HTERT RPE-1 (cell line): ENCODE measurements around the gene AKR1C8.
"Not testable (repeated sequence)": the region's sequence is repeated elsewhere in the genome, so short reads cannot be mapped to it uniquely, and the experiment has no call there.

Experiments
- in situ Hi-C: fragments of 300-500 bp; cut with MboI; formaldehyde crosslinking; loops from 4 replicates; pipeline ENCODE4 v1.14.3; 2020; ENCODE audit warnings: low sequenced_read_pairs

AKR1C8 gene

DNA sequence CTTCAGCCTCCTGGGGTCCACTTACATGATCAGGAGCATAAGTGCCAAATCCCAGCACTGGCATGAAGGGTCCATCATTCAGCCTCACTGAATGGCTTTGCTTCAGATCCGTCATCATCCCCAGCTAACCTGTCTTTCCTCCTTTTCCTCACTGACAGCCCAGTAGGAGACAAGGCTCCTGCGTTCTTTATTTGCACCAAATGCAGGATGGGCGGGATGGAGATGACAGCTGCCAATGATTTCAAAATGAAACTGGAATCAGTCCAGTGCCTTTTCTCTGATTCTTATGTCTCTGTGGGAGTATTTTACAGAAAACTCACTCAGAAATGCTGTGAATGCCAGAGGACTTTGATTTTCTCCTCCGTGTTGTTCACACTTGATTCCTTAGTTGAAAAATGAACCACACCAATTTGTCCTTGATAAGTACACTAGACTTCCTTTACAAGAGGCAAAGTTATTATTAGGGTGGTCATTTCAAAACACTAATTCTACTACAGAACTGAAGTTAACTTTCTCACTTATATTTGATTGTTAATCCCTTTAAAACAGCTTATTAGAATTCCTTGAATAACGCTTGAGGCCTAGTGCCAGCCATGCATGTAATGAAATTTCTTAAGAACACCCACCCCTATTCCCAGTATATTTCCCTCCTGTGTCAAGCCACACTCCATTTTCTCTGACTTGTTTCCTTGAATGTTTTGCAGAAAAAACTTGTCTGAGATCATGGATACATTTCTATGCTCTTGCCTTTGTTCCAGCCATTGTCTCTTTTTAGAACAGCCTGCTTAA is at the start of gene AKR1C8:
Gene AKR1C8 (minus strand): TSS at position 164 of the 789 bp plus-strand sequence. CDS start 46 bp downstream, at position 118.
- in situ Hi-C loops = no loop called here

DNA sequence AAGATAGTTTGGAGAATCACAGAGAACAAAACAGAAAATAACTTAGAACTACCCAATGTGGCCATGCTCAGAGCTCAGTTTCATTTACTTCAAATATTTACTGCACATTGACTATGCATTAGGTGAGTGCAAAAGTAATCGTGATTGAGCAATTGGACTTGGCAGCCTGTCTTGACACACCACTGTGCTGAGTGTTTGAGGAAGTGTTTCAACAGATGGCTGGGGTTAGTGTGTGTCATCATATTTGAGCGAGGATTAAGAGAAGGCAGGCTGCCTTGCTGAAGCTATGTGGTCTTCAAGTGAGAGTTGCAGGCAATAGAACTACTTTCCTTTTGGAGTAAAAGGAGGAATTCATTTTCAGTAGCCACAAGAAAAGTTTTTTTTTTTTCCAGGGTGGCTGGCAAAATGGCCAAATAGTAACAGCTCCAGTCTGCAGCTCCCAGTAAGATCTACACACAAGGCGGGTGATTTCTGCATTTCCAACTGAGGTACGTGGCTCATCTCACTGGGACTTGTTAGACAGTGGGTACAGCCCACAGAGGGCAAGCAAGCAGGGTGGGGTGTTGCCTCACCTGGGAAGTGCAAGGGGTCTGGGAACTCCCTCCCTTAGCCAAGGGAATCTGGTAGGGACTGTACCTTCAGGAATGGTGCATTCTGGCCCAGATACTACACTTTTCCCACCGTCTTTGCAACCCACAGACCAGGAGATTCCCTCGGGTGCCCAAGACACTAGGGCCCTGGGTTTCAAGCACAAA is 49.3 kb upstream of the AKR1C8 start:
- in situ Hi-C loops = no loop called here

DNA sequence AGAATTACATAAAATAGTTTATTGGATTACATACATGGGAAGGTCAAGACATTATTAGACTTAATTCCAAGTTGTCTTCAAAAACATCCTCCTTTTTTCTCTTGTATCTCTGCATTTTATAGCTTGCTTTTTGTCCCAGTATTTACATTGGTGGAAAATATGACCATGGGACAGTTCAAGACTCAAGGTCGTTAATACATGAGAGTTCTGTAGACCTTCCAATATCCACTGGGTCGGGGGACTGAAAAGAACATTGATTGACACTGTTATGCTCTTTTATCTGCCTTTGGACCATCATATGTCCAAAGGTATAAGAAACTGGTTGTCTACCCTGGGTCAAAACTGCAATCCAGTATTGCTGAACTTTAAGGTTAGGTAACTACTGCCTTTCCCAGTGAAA is 48.4 kb upstream of the AKR1C8 start:
- in situ Hi-C loops = no loop called here

DNA sequence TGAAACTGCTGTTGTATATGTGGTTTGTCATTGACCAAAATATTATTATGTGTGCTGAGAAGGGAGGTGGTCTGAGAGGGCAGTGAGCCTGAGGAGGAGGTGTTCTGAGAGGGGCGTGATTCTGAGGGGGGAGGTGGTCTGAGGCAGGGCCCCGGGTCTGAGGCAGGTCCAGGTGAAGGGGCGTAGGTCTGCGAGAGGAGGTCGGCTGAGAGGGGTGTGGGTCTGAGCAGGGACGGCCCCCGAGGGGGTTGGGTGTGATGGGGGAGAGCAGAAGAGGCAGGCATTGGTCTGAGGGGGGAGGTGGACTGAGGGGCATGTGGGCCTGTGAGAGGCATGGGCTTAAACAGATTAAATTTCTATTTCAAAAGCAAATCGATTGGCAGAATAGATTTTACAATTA is 44.1 kb upstream of the AKR1C8 start:
- in situ Hi-C loops = no loop called here

DNA sequence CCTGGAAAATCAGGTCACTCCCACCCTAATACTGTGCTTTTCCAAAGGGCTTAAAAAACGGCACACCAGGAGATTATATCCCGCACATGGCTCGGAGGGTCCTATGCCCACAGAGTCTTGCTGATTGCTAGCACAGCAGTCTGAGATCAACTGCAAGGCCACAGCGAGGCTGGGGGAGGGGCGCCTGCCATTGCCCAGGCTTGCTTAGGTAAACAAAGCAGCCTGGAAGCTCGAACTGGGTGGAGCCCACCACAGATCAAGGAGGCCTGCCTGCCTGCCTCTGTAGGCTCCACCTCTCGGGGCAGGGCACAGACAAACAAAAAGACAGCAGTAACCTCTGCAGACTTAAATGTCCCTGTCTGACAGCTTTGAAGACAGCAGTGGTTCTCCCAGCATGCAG is 38.0 kb upstream of the AKR1C8 start:
- in situ Hi-C loops = not testable (repeated sequence)

DNA sequence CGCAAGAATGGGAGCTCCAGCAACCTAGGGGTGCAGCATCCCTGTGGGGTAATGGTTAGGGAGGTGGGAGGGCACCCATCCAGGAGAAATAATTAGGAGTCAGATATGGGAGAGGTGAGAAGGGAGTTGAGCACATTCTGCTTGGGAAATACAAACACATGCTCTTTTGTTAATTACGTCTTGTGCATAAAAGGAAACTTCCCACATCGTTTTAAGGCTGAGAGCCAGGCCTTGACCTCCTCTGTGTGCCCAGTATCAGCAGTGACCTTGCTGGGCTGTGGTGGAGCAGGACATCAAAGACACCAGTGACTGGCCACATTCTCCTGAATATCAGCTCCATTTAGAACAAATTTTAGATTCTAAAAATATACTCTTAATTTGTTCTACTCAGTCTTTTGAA is 34.3 kb upstream of the AKR1C8 start:
- in situ Hi-C loops = no loop called here

DNA sequence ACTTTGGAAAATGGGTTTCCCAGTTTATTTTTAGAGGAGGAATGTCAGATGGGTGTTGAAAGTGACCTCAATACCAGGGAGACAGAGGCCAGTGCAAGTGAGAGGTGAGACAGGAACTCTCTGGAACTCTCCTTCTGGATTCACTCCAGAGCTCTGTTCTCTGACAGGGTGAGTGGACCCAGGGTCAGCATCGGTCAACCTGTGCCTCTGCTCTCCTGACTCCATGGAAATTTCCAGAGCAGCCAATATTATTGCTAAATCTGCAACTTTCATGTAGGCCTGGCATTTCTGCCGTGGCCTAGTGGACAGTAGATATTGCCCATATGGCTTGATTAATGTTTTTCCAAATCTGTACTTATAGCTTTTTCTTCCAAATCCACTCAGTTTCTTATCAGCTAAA is 31.9 kb upstream of the AKR1C8 start:
- in situ Hi-C loops = no loop called here

DNA sequence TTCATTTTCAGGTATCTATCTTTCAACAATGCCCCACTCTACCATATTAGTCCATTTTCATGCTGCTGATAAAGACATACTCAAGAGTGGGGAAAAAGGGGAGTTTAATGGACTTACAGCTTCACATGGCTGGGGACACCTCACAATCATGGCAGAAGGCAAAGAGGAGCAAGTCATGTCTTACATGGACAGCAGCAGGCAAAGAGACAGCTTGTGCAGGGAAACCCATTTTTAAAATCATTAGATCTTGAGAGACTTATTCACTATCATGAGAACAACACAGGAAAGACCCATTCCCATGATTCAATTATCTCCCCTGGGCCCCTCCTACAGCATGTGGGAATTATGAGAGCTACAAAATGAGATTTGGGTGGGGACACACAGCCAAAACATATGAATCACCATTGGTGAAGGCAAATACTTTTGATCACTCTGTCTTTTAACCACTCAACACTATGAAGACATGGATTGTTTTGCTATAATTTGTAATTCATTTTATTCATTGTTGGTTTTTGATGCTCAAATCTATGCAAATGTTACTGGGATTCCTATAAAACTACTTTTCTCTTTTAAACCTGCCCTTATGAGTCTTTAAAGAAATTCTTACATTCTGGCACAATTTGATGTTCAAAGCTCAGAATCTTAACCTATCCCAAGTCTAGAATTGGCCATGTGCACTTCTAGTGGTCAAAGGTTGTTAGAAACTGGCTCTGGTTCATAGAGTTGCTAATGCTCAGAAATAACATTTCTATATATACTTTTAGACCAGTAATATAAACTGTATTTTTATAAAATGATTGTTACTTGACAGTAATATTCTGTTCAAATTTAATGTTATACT is 27.0 kb upstream of the AKR1C8 start:
- in situ Hi-C loops = no loop called here

DNA sequence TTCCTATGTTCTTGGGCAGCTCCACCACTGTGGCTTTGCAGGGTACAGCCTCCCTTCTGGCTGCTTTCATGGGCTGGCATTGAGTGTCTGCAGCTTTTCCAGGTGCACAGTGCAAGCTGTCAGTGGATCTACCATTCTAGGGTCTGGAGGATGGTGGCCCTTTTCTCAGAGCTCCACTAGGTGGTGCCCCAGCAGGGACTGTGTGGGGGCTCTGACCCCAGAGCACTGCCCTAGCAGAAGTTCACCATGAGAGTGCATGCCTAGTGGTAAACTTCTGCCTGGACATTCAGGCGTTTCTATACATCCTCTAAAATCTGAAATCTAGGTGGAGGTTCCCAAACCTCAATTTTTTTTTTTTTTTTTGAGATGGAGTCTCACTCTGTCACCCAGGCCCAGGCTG is 25.3 kb upstream of the AKR1C8 start:
- in situ Hi-C loops = not testable (repeated sequence)

DNA sequence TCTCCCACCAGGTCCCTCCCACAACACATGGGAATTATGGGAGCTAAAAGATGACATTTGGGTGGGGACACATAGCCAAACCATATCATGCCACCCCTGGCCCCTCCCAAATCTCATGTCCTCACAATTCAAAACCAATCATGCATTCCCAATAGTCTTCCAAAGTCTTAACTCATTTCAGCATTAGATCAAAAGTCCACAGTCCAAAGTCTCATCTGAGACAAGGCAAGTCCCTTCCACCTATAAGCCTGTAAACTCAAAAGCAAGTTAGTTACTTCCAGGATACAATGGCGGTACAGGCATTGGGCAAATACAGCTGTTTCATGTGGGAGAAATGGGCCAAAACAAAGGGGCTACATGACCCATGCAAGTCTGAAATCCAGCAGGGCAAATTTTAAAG is 24.8 kb upstream of the AKR1C8 start:
- in situ Hi-C loops = not testable (repeated sequence)

DNA sequence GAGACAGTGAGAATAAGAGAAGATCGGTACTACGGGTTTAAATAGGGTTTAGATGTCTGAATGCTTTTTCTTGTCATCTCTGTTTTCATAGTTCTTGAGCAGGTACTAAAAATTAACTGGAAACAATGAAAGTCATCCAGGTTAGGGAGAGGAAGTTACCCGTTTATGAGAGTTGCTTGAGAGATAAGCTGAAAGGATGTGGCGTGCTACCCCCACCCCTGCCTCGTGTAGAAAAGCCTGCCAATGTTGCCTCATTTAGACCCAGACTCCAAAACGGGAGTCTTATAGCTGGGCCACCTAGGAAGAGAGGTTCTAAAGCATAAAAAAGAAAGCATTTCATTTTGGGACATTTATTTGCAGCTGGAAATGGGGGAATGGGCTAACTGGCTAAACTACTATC is 21.8 kb upstream of the AKR1C8 start:
- in situ Hi-C loops = no loop called here

DNA sequence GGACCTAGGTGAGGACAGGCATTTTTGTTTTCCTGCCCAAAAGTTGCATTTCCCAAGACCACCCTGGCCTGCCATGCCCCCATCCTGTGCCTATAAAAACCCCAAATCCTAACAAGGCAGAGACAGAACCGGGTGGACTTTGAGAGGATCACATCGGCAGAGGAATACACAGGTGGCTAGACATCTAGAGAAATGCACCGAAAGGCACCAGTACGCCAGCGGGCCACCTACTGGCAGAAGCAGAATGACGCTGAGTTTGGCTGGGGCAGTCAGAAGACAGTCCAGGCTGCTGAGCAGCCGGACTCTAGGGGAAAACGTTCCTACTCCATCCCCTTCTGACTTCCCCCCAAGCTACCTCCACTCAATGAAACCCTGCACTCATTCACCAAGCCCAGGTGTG is 14.4 kb upstream of the AKR1C8 start:
- in situ Hi-C loops = no loop called here

DNA sequence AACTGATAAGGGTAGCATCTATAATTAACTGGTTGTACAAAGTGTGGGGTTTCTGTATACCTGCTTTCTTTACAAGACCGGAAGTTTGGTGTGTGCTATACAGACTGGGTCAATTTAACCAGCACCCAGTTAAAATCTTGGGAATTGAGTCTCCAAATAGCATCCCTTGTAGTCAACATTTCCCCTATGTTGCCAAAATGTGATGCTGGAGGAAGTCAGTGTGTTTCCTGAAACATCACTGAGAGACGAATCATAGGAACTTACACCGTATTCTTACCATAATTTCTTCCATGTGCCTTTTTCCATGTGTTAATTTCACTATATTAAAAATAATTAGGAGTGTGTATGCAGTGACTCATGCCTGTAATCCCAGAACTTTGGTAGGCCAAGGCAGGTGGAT is 13.4 kb upstream of the AKR1C8 start:
- in situ Hi-C loops = no loop called here

DNA sequence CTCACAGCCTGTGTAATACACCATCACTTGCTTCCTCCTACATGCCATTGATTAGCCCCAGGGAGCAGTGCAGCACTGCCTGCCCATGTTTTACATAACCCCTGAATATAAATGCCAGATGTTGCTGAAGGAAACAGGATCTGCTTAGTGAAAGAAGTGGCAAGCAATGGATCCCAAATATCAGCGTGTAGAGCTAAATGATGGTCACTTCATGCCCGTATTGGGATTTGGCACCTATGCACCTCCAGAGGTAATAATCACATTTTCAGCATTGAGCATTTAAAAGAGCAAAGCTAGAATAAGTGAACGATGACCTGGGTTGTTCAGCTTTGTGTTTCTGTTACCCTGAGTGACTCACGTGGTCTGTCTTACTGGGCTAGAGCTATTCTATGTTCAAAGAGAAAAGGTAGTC is 11.8 kb upstream of the AKR1C8 start, which contains the start of gene AKR1C4:
Gene AKR1C4 (plus strand): TSS at position 136 of the 412 bp plus-strand sequence. CDS start 31 bp downstream, at position 167.
- in situ Hi-C loops = no loop called here

DNA sequence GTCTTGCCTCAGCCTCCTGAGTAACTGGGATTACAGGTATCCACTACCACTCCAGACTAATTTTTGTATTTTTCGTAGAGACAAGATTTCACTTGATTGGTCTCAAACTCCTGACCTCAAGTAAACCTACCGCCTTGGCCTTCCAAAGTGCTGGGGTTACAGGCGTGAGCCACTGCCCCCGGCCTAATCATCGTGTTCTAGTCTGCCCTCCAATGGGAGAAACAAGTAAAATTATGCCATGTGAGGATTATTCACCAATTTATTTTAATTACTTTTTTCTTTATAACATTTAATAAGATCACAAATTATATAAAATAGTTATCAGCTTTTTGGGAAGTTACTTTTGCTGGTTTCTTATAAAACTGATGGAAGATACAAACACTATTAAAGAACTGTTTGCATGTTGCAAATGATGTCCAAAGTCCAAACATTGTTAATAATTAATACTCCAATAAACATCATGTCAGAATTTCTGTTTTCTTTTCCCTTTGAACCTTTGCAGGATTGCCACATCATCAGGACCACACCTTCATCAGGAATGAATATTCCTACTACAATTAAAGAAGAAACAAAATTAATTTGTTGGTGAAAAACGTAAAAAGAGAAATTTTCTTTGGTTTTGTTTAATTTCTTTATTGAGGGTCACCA is 10.9 kb upstream of the AKR1C8 start:
- in situ Hi-C loops = no loop called here

DNA sequence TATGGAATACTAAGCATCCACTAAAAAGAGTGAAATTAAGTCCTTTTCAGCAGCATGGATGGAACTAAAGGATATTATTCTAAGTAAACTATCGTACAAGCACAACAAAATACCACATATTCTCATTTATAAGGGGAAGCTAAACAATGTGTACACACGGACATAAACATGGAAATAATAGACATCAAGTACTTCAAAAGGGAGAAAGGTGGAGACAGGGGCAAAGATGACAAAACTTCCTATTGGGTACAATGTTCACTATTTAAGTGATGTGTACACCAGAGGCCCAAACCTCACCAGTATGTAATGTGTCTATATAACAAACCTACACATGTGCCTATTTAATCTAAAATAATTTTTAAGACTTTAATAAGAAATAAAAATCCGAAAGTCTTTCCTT is 9.5 kb upstream of the AKR1C8 start:
- in situ Hi-C loops = no loop called here

DNA sequence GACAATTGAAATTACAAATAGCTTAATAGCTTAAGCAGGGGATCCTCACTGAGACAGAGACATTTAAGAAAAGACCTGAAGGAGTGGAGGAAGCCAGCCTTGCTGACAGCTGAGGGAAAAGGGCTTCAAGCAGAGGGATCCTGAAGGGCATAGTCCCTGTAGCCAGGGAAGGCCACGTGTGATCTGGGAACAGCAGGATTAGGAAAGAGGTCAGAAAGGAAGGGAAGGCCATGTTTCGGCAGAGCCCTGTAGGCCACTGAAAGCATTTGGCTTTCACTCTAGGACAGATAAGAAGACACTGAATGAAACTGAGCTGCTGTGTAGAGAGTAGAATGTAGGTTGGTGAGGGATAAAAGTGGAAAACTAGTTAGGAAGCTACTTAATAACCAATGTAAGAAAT is 3.4 kb upstream of the AKR1C8 start:
- in situ Hi-C loops = no loop called here

DNA sequence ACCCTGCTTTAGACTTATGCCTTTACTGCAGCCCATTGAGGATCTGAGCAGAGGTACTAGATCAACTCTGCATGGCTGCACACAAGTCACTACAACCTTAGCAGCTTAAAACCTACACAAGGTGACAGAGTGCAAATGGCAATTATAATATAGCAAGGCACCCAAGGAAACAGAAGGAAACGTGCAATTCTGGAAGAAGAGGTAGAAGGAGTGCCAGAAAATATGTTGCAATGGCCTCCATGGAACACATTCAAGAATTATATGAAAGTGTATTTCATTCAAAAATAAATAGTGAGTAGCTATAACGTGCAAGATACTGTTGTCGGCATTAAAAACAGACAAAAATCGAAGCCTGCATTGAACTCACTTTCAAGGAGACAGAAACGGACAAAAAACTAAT is 2.9 kb upstream of the AKR1C8 start:
- in situ Hi-C loops = no loop called here

DNA sequence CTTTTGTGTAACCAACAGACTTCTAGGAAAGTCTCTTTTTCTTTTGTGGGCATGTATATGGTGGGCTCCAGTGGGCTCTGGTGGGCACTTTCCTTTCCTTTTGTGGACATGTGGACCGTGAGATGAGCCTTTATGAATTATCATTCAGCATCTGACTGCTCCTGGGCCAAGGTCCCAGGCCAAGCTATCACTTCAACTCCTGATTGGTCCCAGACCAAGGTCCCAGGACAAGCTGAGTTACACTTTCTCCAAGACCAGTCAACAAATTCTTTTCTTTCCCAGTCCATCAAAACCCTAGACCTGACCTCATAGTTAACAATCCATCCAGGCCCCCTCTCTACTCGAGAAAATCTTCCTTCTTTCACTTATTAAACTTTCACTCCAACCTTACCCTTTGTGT is 1.0 kb downstream of the AKR1C8 start:
- in situ Hi-C loops = no loop called here

DNA sequence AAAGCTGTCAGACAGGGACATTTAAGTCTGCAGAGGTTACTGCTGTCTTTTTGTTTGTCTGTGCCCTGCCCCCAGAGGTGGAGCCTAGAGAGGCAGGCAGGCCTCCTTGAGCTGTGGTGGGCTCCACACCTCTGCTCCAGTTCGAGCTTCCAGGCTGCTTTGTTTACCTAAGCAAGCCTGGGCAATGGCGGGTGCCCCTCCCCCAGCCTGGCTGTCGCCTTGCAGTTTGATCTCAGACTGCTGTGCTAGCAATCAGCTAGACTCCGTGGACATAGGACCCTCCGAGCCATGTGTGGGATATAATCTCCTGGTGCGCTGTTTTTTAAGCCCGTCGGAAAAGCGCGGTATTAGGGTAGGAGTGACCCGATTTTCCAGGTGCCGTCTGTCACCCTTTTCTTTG is 4.4 kb downstream of the AKR1C8 start:
- in situ Hi-C loops = not testable (repeated sequence)

DNA sequence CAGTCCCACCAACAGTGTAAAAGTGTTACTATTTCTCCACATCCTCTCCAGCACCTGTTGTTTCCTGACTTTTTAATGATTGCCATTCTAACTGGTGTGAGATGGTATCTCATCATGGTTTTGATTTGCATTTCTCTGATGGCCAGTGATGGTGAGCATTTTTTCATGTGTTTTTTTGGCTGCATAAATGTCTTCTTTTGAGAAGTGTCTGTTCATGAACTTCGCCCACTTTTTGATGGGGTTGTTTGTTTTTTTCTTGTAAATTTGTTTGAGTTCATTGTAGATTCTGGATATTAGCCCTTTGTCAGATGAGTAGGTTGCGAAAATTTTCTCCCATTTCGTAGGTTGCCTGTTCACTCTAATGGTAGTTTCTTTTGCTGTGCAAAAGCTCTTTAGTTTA is 9.4 kb downstream of the AKR1C8 start:
- in situ Hi-C loops = not testable (repeated sequence)
